SH-SY5Y (cell line): ENCODE measurements around the gene IGF1R.

ENCODE experiments used
- GATA2 ChIP-seq: IDR thresholded peaks from 2 replicates; pipeline ENCODE4 v1.6.1; 2011; ENCODE audit warnings: mild to moderate bottlenecking, low read depth, low read length
- GATA3 ChIP-seq: IDR thresholded peaks from 2 replicates; pipeline ENCODE4 v1.6.1; 2011; ENCODE audit warnings: low read depth, mild to moderate bottlenecking, low read length, moderate library complexity

GRCh38 chr15:98980899-98981228 lies 332.5 kb downstream of the IGF1R start:
- TF ChIP-seq GATA2 (no peak), GATA3 (no peak)
